Gastrocnemius medialis (tissue), 4 donors: Measurements from ENCODE around the gene GPN3. TPM values are rescaled to one million over a fixed set of nuclear protein-coding genes. Genes with fewer than 3 reads are reported as not detected.
A peak's percentile ranks its signal among the peaks of the same experiment; 100 is the strongest.

Experiments used
- ATAC-seq, 2 donors: fragments of 150-250 bp; one replicate each; pipeline ENCODE4 v1.9.1; 2016
- DNase-seq, 2 donors: peaks; one replicate each; pipeline ENCODE4 v3.0.0-alpha.2; 2019
- H3K27ac ChIP-seq, 4 donors: fragments of 200-600 bp; sonication (generic); 1 replicate in 1 of 4; 2 replicates in 3 of 4; pipeline ENCODE4 v1.5.1; 2016 to 2018; ENCODE audit warnings: mild to moderate bottlenecking in 2 of 4, moderate library complexity in 1 of 4
- H3K27me3 ChIP-seq, 3 donors: fragments of 200-600 bp; sonication (generic) in 2 of 3; 1 replicate in 1 of 3; 2 replicates in 2 of 3; pipeline versions ENCODE4 v1.5.1 to v1.6.0; 2016 to 2019; ENCODE audit warnings: mild to moderate bottlenecking in 1 of 3, moderate library complexity in 1 of 3
- H3K36me3 ChIP-seq, 2 donors: fragments of 200-600 bp; sonication (generic) in 1 of 2; one replicate each; pipeline ENCODE4 v1.5.1; 2017 to 2018
- H3K4me1 ChIP-seq, 2 donors: fragments of 200-600 bp; sonication (generic) in 1 of 2; one replicate each; pipeline ENCODE4 v1.5.1; 2016 to 2017; ENCODE audit warnings: mild to moderate bottlenecking in 2 of 2
- H3K4me3 ChIP-seq, 4 donors: fragments of 200-600 bp; sonication (generic) in 3 of 4; 1 replicate in 1 of 4; 2 replicates in 3 of 4; pipeline ENCODE4 v1.5.1; 2016 to 2019; ENCODE audit warnings: mild to moderate bottlenecking in 2 of 4
- H3K9me3 ChIP-seq, 3 donors: fragments of 200-600 bp; sonication (generic) in 2 of 3; 1 replicate in 1 of 3; 2 replicates in 2 of 3; pipeline ENCODE4 v1.5.1; 2016 to 2019
- CTCF ChIP-seq, 5 experiments: fragments of 450-650 bp in 3 of 5; fragments of 200-600 bp in 2 of 5; sonication (generic) in 2 of 5; IDR thresholded peaks in 4 of 5; conservative IDR thresholded peaks in 1 of 5; 1 replicate in 4 of 5; 2 replicates in 1 of 5; pipeline ENCODE4 v1.5.1; 2016 to 2019; ENCODE audit warnings: antibody characterized with exemption in 5 of 5, mild to moderate bottlenecking in 3 of 5, moderate library complexity in 3 of 5
- POLR2A ChIP-seq, 2 donors: fragments of 450-650 bp; IDR thresholded peaks; one replicate each; pipeline ENCODE4 v1.6.1; 2017; ENCODE audit warnings: antibody characterized with exemption in 2 of 2, mild to moderate bottlenecking in 2 of 2, moderate library complexity in 2 of 2
- in situ Hi-C, 4 donors: fragments of 200-750 bp; cut with MboI; loops; one replicate each; pipeline versions ENCODE4 v1.15.0 to v1.8.0; 2017; ENCODE audit warnings: low sequenced_read_pairs in 4 of 4
- intact Hi-C: fragments of 100-400 bp; cut with DNase I; formaldehyde crosslinking; loops from one replicate; pipeline ENCODE4 v1.15.1; 2023; ENCODE audit warnings: low total_unique reads
- total RNA-seq, 4 donors: library from RNA; depleted of rRNA; stranded (reverse); fragments of >200 nt; gene quantifications; one replicate each; pipeline versions ENCODE4 v1.1.0 to v1.2.3, GENCODE V29; 2016

The GPN3 gene
- total RNA-seq, 4 donors from 2014 or later = 18.4 to 26.8 (median 24.6) TPM

- intact Hi-C loops = loop anchor here (5.0 kb wide), 2 partner anchors 111 to 241 kb away; partner anchors contain the start of genes PPP1CC and TCTN1
Observed at GRCh38 chr12:110501399-110501751, 33.3 kb upstream of the GPN3 start.

GRCh38 chr12:110498984-110499706, 31.1 kb upstream of the GPN3 start:
- peak overlapping the region; percentile 8 to 98 (median 96) for H3K27ac ChIP-seq
- no peak for ATAC-seq

More at GRCh38 chr12:110501399-110501751, 33.3 kb upstream of the GPN3 start:
- Histone ChIP-seq H3K27me3 (no peaks in the 10 kb centered on the region), H3K9me3 (no peaks in the 10 kb centered on the region), H3K4me3 (peak overlapping the region; percentile 86 to 99 (median 90)), H3K27ac (peak overlapping the region; percentile 95 to 98 (median 97)), H3K36me3 (no peaks in the 10 kb centered on the region), H3K4me1 (peaks cover 36 to 40% of the 10 kb centered on the region in 2 donors)
- DNase-seq = peak; percentile 55 to 67
- TF ChIP-seq CTCF (IDR thresholded peaks at IDR 0.05 in 4 of 5, conservative IDR thresholded peaks at IDR 0.05 in 1 of 5) (no peak), POLR2A (IDR thresholded peaks at IDR 0.05) (no peak)
- in situ Hi-C loops = loop anchor here in 2 of 4 donors (5.0 to 10.0 kb wide), 2 partner anchors 34 to 47 kb away; partner anchors contain the start of genes ARPC3 (in 1 of the 2), FAM216A (in 1 of the 2) and GPN3 (in 1 of the 2)
- peak; percentile 72 to 77 for ATAC-seq

GRCh38 chr12:110475426-110475825, 7.4 kb upstream of the GPN3 start:
- intact Hi-C loops = no loop called here
- H3K4me3 ChIP-seq = no peak overlapping the region

More at GRCh38 chr12:110498984-110499706, 31.1 kb upstream of the GPN3 start:
- in situ Hi-C loops = loop anchor here in 1 of 4 donors (25.0 kb wide), 1 partner anchor 388 kb away; no protein-coding TSS in a partner anchor
- Histone ChIP-seq H3K9me3 (no peaks in the 10 kb centered on the region), H3K36me3 (peaks cover 4 to 20% of the 10 kb centered on the region in 2 donors), H3K27me3 (no peaks in the 10 kb centered on the region), H3K4me1 (peaks cover 36 to 40% of the 10 kb centered on the region in 2 donors), H3K4me3 (no peak overlapping the region)
- intact Hi-C loops = no loop called here
- DNase-seq = no peak
- TF ChIP-seq POLR2A (IDR thresholded peaks at IDR 0.05) (no peak), CTCF (IDR thresholded peaks at IDR 0.05 in 4 of 5, conservative IDR thresholded peaks at IDR 0.05 in 1 of 5) (no peak)

GRCh38 chr12:110467847-110468213, 227 bp downstream of the GPN3 start:
- no peak for DNase-seq
- peak in 1 of 2 donors; percentile 89 for TF ChIP-seq POLR2A (IDR thresholded peaks at IDR 0.05)
- TF ChIP-seq CTCF (IDR thresholded peaks at IDR 0.05 in 4 of 5, conservative IDR thresholded peaks at IDR 0.05 in 1 of 5) = no peak
- Histone ChIP-seq H3K27ac (peak overlapping the region; percentile 86 to 90 (median 88)), H3K4me3 (peak overlapping the region; percentile 63 to 89 (median 73)), H3K27me3 (no peaks in the 10 kb centered on the region), H3K36me3 (peaks cover 0 to 22% of the 10 kb centered on the region in 2 donors), H3K4me1 (peaks cover 15 to 25% of the 10 kb centered on the region in 2 donors), H3K9me3 (no peaks in the 10 kb centered on the region)
- no peak for ATAC-seq
- intact Hi-C loops = loop anchor here (1.0 to 5.0 kb wide), 4 partner anchors 18 to 419 kb away; partner anchors contain the start of genes ARPC3, RAD9B, TCTN1 and VPS29
- in situ Hi-C loops = loop anchor here in 2 of 4 donors (5.0 to 25.0 kb wide), 2 partner anchors 34 to 369 kb away; partner anchors contain the start of genes CCDC63 (in 1 of the 2), RAD9B (in 1 of the 2) and VPS29 (in 1 of the 2)

More at GRCh38 chr12:110475426-110475825, 7.4 kb upstream of the GPN3 start:
- Histone ChIP-seq H3K27me3 (no peaks in the 10 kb centered on the region), H3K36me3 (no peaks in the 10 kb centered on the region), H3K9me3 (no peaks in the 10 kb centered on the region), H3K27ac (no peak overlapping the region), H3K4me1 (no peaks in the 10 kb centered on the region)
- TF ChIP-seq POLR2A (IDR thresholded peaks at IDR 0.05) = no peak
- no peak for TF ChIP-seq CTCF (IDR thresholded peaks at IDR 0.05 in 4 of 5, conservative IDR thresholded peaks at IDR 0.05 in 1 of 5)
- no peak for DNase-seq
- no peak for ATAC-seq
- in situ Hi-C loops = loop anchor here in 1 of 4 donors (25.0 kb wide), 1 partner anchor 412 kb away; no protein-coding TSS in a partner anchor
